ENCODE measurements around the gene BAIAP2.

Gene BAIAP2

DNA sequence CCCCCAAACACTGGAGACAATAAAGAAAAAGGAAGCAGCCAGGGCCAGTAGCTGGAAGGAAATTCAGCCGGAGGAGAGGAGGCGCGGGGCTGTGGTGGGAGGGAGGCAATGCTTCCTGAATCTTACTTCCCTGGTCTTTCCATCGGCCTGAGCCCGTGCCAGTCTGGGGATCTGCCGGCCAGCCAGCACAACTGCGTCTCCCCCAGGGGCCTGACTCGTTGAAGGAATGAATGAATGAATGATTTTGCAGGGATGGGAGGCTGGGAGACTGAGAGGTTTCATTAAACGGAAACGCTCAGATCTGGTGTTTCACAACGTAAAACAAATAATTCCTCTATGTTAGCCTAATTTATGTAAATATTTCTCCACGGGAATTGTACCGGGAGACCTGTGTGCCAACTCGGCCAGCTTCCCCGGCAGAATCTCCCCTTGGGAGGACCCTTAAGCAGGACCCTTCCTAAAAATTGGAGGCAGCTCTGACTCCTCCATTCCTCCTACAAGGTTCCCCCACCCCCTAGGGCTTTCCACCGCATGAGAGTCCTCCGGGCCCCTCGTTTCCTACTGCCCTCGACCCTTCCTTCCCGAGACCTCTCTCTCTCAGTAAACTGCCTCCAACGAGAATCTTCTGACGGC, 1.3 kb upstream of the BAIAP2 start:
- no peak for ATAC-seq (ENCODE audit: low read depth)
- no peaks in the 10 kb centered on the region for H3K27me3 ChIP-seq (ENCODE audit: insufficient read depth, poor library complexity, severe bottlenecking)
- H3K27ac ChIP-seq (ENCODE audit: poor library complexity, severe bottlenecking) = peak overlapping the region; percentile 17
- DNase-seq (ENCODE audit: low spot score) = no peak
- H3K36me3 ChIP-seq (ENCODE audit: low read depth) = peaks cover 27% of the 10 kb centered on the region
- peaks cover 19% of the 10 kb centered on the region for H3K4me1 ChIP-seq (ENCODE audit: insufficient read depth, poor library complexity, severe bottlenecking)
- H3K9me3 ChIP-seq (ENCODE audit: severe bottlenecking) = no peaks in the 10 kb centered on the region
- TF ChIP-seq, protein P1, sequence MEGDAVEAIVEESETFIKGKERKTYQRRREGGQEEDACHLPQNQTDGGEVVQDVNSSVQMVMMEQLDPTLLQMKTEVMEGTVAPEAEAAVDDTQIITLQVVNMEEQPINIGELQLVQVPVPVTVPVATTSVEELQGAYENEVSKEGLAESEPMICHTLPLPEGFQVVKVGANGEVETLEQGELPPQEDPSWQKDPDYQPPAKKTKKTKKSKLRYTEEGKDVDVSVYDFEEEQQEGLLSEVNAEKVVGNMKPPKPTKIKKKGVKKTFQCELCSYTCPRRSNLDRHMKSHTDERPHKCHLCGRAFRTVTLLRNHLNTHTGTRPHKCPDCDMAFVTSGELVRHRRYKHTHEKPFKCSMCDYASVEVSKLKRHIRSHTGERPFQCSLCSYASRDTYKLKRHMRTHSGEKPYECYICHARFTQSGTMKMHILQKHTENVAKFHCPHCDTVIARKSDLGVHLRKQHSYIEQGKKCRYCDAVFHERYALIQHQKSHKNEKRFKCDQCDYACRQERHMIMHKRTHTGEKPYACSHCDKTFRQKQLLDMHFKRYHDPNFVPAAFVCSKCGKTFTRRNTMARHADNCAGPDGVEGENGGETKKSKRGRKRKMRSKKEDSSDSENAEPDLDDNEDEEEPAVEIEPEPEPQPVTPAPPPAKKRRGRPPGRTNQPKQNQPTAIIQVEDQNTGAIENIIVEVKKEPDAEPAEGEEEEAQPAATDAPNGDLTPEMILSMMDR (IDR thresholded peaks at IDR 0.05; ENCODE audit: poor library complexity, severe bottlenecking) = no peak
- H3K4me3 ChIP-seq (ENCODE audit: severe bottlenecking) = peak overlapping the region; percentile 87

- peak overlapping the region; percentile 17 for H3K27ac ChIP-seq (ENCODE audit: poor library complexity, severe bottlenecking)
- ATAC-seq (ENCODE audit: low read depth) (peak; percentile 34), DNase-seq (ENCODE audit: low spot score) (no peak)
- TF ChIP-seq, protein P1 (IDR thresholded peaks at IDR 0.05; ENCODE audit: poor library complexity, severe bottlenecking) = no peak
- H3K9me3 ChIP-seq (ENCODE audit: severe bottlenecking) = no peaks in the 10 kb centered on the region
- no peaks in the 10 kb centered on the region for H3K27me3 ChIP-seq (ENCODE audit: insufficient read depth, poor library complexity, severe bottlenecking)
- H3K36me3 ChIP-seq (ENCODE audit: low read depth) = peaks cover 32% of the 10 kb centered on the region
- peak overlapping the region; percentile 87 for H3K4me3 ChIP-seq (ENCODE audit: severe bottlenecking)
- H3K4me1 ChIP-seq (ENCODE audit: insufficient read depth, poor library complexity, severe bottlenecking) = peaks cover 25% of the 10 kb centered on the region
Measured at GRCh38 chr17:81034168-81034777, 678 bp upstream of the BAIAP2 start.

GRCh38 chr17:81035521-81036196, 708 bp downstream of the BAIAP2 start:
- Histone ChIP-seq H3K27me3 (ENCODE audit: insufficient read depth, poor library complexity, severe bottlenecking) (no peaks in the 10 kb centered on the region), H3K9me3 (ENCODE audit: severe bottlenecking) (no peaks in the 10 kb centered on the region), H3K4me1 (ENCODE audit: insufficient read depth, poor library complexity, severe bottlenecking) (peaks cover 39% of the 10 kb centered on the region), H3K36me3 (ENCODE audit: low read depth) (peaks cover 32% of the 10 kb centered on the region), H3K4me3 (ENCODE audit: severe bottlenecking) (peak overlapping the region; percentile 88), H3K27ac (ENCODE audit: poor library complexity, severe bottlenecking) (peak overlapping the region; percentile 89)
- ATAC-seq (ENCODE audit: low read depth) (no peak), DNase-seq (ENCODE audit: low spot score) (no peak)
- TF ChIP-seq, protein P1 (IDR thresholded peaks at IDR 0.05; ENCODE audit: poor library complexity, severe bottlenecking) = no peak

- Histone ChIP-seq H3K27ac (ENCODE audit: poor library complexity, severe bottlenecking) (peak overlapping the region; percentile 89), H3K9me3 (ENCODE audit: severe bottlenecking) (no peaks in the 10 kb centered on the region), H3K27me3 (ENCODE audit: insufficient read depth, poor library complexity, severe bottlenecking) (no peaks in the 10 kb centered on the region), H3K4me3 (ENCODE audit: severe bottlenecking) (peak overlapping the region; percentile 88), H3K36me3 (ENCODE audit: low read depth) (peaks cover 32% of the 10 kb centered on the region), H3K4me1 (ENCODE audit: insufficient read depth, poor library complexity, severe bottlenecking) (peaks cover 46% of the 10 kb centered on the region)
- ATAC-seq (ENCODE audit: low read depth) = no peak
- TF ChIP-seq, protein P1 (IDR thresholded peaks at IDR 0.05; ENCODE audit: poor library complexity, severe bottlenecking) = no peak
- DNase-seq (ENCODE audit: low spot score) = no peak
Measured at GRCh38 chr17:81036197-81036941, 1.4 kb downstream of the BAIAP2 start.
